HG03159 (cell line): ENCODE results near the gene TRPV5.

Experiments used
- ATAC-seq: cut with Tn5 transposase; IDR thresholded peaks from one replicate; pipeline ENCODE4 v1.9.1; 2021; ENCODE audit warnings: mild to moderate bottlenecking, moderate library complexity; ENCODE audit not compliant: unreplicated experiment

The TRPV5 gene

GRCh38 chr7:142872106-142872675 is 61.4 kb downstream of the TRPV5 start:
- ATAC-seq = no peak

DNA sequence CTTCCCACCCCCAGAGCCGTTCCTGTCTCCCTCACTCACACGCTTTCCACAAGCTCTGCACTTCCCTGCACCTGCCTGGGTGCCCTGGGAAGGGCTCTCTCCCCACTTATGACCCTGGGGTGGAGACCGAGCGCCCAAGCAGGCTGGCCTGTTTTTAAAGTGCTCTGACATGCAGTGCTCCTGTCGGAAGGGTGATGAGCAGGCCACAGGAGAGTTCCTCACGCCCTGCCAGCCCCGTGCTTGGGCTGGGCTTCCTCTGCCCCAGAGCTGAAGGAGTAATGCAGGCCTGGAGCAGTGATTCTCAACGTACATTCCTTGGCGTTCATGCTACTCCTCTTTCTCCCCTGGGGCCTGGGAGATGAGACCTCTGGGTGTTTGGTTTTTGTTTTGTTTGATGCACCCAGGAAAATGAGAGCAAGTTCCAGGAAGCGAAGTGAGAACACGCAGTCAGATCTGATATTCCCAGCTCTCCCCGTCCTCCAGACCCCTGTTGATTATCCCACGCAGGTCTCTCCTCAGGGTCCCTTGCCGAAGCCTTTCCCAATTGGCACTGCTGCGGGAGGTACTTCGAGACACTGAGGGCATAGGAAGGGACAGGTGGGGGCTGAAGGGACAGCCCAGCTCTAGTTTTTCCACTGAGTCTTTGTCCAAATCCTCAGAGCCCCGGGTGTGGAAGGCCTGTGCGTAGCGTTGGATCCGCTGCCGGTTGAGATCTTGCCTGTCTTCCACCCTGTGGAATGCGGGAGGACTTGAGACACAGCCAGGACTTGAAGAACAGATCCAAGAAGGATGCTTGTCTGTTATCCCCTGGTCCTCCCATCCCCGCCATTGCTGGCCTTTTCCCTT is 62.1 kb downstream of the TRPV5 start:
- ATAC-seq = no peak

- ATAC-seq = no peak
Observed at GRCh38 chr7:142870566-142871259, 62.8 kb downstream of the TRPV5 start.

DNA sequence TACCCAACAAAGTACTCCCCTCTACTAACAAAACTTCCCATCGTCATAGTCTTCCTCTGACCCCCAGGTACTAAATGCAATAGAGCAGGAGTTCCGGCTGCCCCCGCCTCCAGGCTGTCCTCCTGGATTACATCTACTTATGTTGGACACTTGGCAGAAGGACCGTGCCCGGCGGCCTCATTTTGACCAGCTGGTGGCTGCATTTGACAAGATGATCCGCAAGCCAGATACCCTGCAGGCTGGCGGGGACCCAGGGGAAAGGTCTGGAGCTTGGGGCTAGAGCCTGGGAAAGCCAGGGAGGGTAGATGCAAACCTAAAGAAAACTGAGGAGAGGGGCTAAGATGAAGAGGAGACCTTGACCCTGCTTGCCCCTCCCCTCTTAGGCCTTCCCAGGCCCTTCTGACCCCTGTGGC is 63.4 kb downstream of the TRPV5 start:
- no peak for ATAC-seq

- no peak for ATAC-seq
Observed at GRCh38 chr7:142869434-142869833, 64.1 kb downstream of the TRPV5 start.

DNA sequence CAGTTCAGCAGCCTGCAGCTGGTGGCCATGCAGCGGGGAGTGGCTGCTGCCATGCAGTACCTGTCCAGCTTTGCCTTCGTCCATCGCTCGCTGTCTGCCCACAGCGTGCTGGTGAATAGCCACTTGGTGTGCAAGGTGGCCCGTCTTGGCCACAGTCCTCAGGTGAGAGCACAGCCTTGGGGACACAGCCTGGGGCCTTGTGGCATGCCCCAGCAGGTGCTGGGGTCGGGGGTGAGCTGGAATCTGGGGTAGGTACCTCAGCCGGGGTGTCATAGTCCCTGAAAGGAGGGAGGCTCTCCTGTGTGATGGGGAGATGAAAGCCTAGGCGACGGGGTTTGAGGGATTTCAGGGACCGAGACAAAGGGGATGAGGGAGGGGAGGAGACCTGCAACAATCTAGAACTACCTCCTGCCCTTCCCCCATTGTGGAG is 64.5 kb downstream of the TRPV5 start:
- no peak for ATAC-seq

- no peak for ATAC-seq
Observed at GRCh38 chr7:142868188-142868985, 65.2 kb downstream of the TRPV5 start.

GRCh38 chr7:142867398-142868187 is 66.0 kb downstream of the TRPV5 start:
- ATAC-seq = no peak

DNA sequence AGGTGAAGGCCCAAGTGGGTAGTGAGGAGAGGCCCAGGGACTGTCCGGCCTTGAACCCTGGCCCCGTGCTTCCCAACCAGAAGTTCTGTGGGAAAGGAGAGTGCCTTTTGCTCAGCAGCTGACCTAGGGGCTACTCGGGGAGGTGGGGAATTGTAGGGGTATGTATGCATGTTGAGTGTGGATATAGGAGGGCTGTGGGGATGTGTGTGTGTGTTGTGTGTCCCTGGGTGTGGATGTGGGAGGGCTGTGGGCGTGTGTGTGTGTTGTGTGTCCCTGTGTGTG is 66.5 kb downstream of the TRPV5 start:
- ATAC-seq = no peak

GRCh38 chr7:142866361-142867096 is 67.0 kb downstream of the TRPV5 start:
- ATAC-seq = no peak

DNA sequence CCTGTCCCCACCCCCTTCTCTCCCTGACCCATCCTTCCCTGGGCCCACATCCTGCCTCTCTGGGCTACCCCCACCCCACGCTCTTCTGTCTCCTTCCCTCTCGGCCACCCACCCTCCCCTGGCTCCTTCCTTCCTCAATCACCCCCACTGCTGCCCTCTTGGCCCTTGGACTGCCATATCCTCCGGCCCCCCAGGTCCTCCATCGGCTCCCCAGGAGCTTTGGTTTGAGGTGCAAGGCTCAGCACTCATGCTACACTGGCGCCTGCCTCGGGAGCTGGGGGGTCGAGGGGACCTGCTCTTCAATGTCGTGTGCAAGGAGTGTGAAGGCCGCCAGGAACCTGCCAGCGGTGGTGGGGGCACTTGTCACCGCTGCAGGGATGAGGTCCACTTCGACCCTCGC is 67.8 kb downstream of the TRPV5 start:
- ATAC-seq = no peak

DNA sequence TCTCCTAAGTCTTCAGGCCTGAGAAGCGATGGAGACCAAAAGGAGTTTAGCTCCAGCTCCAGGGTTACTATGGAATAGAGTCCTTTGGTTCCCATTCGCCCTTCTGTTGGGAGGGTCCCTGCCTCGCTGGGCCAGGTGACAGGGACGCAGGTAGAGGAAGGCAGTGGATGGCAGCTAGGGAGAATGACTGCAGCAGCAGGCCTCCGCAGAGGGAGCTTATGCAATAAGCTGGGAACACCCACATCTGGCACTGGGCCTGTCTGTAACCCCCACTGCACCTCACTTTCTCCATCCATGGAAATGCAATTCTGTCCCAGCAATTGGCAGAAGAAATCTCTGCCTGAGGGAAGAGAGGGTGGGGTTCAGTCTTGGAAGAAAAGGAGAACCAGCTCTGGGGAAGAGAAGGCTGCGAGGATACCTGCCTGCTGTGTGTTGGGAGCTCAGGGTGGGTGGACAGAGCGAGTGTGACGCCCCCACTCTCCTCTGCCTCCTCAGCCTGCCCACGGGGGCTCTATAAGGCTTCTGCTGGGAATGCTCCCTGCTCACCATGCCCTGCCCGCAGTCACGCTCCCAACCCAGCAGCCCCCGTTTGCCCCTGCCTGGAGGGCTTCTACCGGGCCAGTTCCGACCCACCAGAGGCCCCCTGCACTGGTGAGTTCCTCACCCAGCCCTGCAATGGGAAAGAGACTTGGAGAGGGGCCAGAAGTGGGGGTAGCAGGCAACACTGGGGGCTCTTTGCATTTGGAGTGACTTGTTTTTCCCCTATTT is 68.4 kb downstream of the TRPV5 start:
- no peak for ATAC-seq

- ATAC-seq = no peak
Observed at GRCh38 chr7:142863891-142864685, 69.5 kb downstream of the TRPV5 start.

DNA sequence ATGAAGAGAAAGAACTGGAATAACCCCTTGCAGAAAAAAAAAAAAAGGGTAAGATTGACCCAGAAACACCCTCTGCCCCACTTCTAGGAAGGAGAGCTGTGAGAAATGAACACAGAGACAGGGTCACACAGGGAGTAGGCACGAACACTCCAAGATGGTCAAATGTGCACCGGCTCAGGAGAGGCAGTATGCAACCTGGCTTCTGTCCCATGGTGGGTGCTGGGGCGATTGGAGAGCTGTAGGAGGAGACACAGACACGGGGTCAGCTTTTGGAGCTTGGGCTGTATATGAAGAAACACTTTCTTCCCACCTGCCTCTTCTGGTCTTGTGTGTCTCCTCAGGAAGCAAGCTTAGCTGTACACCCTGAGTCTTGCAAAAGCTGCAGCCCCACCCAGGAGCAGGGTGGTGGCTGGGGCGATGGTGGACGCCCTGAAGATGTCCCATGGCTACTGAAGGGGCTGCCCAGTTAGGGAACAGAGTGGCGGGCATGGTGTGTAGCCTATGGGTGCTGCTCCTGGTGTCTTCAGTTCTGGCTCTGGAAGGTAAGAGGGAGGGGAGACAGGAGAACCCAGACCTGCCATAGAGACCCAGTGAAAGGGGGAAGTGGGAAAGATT is 70.7 kb downstream of the TRPV5 start:
- no peak for ATAC-seq

GRCh38 chr7:142862351-142862750 is 71.2 kb downstream of the TRPV5 start:
- ATAC-seq = no peak

- ATAC-seq = no peak
Observed at GRCh38 chr7:142860968-142861367, 72.6 kb downstream of the TRPV5 start.

DNA sequence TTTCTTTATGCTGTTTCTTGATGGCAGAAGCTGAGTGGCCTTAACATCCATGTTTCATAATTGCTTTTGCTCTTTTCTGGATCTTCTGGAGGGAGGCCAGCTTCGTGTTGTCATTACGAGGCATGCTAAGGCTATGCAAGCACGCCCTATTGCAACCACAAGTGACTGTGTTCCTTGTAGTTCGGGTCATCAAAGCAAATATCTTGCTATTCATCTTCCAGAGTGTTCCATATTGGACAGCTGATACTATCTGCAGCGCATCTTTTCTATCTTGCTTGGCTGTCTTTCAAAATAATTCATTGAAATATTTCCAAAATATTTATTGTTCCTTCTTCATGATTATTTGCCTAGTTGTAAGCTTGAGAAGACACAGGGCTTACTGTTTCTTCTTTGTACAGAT is 73.7 kb downstream of the TRPV5 start:
- ATAC-seq = no peak

- no peak for ATAC-seq
Observed at GRCh38 chr7:142859411-142859810, 74.1 kb downstream of the TRPV5 start.
